ENCODE measurements around the gene CD7. TPM values are rescaled to one million over a fixed set of nuclear protein-coding genes. Genes with fewer than 3 reads are reported as not detected.

Gene CD7
- total RNA-seq, 4 donors from 2014 or later, result 0.29 to 4.4 (median 1.6) TPM

DNA sequence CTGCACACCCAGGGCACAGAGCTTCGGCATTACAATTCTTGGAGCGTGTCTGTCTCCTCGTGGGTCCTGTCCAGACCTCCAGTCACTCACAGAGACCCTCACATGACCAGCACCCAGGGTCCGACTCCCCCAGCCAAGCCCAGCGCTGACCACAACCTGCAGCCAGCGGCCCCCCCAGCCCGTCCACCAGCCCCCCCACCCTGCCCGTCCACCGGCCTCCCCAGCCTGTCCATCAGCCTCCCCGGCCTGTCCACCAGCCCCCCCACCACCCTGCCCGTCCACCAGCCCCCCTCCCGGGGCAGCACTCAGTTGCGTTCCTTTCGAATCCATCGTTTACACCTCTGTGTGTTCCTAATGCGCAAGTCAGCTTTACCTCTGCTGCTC, 10.3 kb upstream of the CD7 start:
- Histone ChIP-seq H3K27me3 (peaks cover 10% of the 10 kb centered on the region), H3K27ac (no peak overlapping the region), H3K36me3 (no peaks in the 10 kb centered on the region), H3K9me3 (no peaks in the 10 kb centered on the region), H3K4me1 (peaks cover 41% of the 10 kb centered on the region), H3K4me3 (no peak overlapping the region)
- no peak for DNase-seq (ENCODE audit: low spot score in 2 of 2)
- no peak for TF ChIP-seq EP300 (IDR thresholded peaks at IDR 0.05)
- TF ChIP-seq, protein P1, sequence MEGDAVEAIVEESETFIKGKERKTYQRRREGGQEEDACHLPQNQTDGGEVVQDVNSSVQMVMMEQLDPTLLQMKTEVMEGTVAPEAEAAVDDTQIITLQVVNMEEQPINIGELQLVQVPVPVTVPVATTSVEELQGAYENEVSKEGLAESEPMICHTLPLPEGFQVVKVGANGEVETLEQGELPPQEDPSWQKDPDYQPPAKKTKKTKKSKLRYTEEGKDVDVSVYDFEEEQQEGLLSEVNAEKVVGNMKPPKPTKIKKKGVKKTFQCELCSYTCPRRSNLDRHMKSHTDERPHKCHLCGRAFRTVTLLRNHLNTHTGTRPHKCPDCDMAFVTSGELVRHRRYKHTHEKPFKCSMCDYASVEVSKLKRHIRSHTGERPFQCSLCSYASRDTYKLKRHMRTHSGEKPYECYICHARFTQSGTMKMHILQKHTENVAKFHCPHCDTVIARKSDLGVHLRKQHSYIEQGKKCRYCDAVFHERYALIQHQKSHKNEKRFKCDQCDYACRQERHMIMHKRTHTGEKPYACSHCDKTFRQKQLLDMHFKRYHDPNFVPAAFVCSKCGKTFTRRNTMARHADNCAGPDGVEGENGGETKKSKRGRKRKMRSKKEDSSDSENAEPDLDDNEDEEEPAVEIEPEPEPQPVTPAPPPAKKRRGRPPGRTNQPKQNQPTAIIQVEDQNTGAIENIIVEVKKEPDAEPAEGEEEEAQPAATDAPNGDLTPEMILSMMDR (IDR thresholded peaks at IDR 0.05), result no peak
- no peak for TF ChIP-seq POLR2AphosphoS5 (IDR thresholded peaks at IDR 0.05)
- no peak for TF ChIP-seq POLR2A (IDR thresholded peaks at IDR 0.05)
- 92% methylated on average over 5 of the region's 16 CpGs for WGBS

DNA sequence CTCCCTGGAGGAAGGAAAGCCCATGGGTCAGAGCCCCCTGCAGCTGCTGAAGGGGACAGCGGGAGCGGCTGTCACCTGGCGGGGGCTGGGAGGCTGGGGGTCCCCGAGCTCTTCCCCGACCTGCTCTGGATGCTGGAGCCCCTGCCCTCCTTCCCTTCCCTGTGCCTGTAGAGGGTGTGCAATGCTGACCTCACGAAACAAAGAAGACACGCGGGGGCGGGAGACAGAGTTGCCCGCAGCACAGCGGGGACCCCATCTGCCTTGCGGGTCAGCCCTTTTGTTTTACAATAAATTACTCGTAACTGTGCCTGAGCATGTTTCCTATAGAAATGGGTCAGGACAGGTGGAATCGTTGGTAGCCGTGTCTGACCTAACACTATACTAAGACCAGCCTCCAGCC, 9.9 kb upstream of the CD7 start:
- Histone ChIP-seq H3K4me3 (no peak overlapping the region), H3K27me3 (peaks cover 14% of the 10 kb centered on the region), H3K27ac (no peak overlapping the region), H3K36me3 (no peaks in the 10 kb centered on the region), H3K9me3 (no peaks in the 10 kb centered on the region), H3K4me1 (peaks cover 37% of the 10 kb centered on the region)
- 82% methylated on average over 10 of the region's 15 CpGs for WGBS
- no peak for TF ChIP-seq POLR2A (IDR thresholded peaks at IDR 0.05)
- no peak for DNase-seq (ENCODE audit: low spot score in 2 of 2)

DNA sequence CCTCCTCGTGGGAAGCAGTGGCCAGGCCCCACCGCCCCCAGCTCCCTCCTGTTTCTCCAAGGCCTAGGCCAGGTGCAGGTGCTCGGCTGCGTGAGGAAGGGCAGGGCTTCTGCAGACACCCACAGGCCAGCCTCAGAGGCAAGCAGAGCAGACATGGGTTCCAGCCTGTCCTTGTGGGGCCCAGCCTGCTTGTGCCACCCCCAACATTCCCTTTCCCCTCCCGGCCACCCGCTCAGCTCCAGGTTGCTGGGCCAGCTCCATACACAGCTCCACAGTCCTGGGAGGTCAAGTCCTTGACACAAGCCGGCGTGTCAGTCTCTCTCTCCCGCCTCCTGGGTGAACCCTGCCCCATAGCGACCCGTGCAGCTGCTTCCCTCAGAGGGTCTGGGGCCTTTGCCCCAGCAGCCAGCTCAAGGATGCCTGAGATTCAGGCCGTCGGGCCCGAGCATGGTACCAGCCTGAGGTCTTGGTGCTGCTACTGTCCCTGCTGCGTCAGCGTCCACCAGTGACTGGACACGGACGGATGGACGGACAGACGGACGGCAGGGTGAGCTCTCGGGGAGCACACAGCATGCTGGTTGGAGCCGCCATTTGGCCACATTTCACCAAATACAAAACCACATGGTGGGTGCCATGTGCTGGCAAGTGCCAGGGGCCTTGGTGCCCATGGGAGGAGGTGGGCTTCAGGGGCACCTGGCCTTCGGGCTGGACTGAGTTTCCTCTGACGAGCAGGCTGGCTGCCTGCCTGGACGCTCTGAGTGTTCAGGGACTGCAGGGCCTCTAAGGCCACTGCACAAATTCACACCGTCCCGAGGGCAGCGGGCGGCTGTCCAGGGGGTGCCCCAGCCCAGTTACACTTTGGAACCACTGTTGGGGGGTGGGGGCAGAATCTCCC, 8.1 kb upstream of the CD7 start:
- TF ChIP-seq POLR2AphosphoS5 (IDR thresholded peaks at IDR 0.05) (no peak), EP300 (IDR thresholded peaks at IDR 0.05) (no peak), POLR2A (IDR thresholded peaks at IDR 0.05) (no peak)
- TF ChIP-seq, protein P1 (IDR thresholded peaks at IDR 0.05), result no peak
- Histone ChIP-seq H3K27ac (no peak overlapping the region), H3K36me3 (no peaks in the 10 kb centered on the region), H3K9me3 (no peaks in the 10 kb centered on the region), H3K4me3 (no peak overlapping the region), H3K27me3 (peaks cover 30% of the 10 kb centered on the region), H3K4me1 (peaks cover 31% of the 10 kb centered on the region)
- no peak for DNase-seq (ENCODE audit: low spot score in 2 of 2)
- 84% methylated on average over 7 of the region's 30 CpGs for WGBS

DNA sequence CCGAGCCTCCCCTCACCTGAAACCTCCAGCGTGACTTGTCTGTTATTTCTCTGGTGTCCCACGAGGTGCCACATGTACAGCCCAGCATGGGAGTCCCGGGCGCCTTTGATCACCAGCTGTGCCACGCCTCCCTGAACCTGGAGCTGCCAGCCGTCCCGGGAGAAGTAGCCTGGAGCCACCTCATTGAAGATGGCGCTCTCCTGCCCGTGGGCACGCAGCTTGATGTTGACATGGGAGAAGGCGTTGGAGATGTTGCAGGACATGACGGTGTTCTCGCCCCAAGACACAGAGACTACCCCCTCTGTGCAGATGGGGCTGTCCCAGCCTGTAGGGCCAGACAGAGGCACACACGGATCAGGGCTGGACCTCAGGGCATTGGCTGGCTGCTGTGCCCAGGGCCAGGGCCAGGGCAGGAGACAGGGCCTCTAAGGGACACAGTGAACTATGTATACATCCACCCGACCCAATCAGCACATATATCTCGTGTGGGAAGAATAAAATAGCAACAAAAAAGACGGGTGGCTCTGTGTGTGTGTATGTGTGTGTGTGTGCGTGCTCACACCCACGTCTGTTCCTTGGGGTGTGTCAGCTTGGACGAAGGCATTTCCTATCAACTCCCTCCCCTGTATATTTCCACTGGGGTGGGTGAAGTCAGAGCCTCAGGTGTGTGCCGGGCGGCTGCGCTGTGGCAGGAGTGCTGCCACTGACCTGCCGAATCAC, 7.3 kb upstream of the CD7 start:
- no peak for DNase-seq (ENCODE audit: low spot score in 2 of 2)
- H3K27ac ChIP-seq, result no peak overlapping the region
- H3K9me3 ChIP-seq, result no peaks in the 10 kb centered on the region
- no peak overlapping the region for H3K4me3 ChIP-seq
- H3K36me3 ChIP-seq, result no peaks in the 10 kb centered on the region
- WGBS, result 51% methylated on average over 19 of the region's 25 CpGs
- TF ChIP-seq, protein P1 (IDR thresholded peaks at IDR 0.05), result no peak
- TF ChIP-seq POLR2A (IDR thresholded peaks at IDR 0.05) (no peak), EP300 (IDR thresholded peaks at IDR 0.05) (no peak), POLR2AphosphoS5 (IDR thresholded peaks at IDR 0.05) (no peak)
- H3K27me3 ChIP-seq, result peaks cover 35% of the 10 kb centered on the region
- H3K4me1 ChIP-seq, result peaks cover 30% of the 10 kb centered on the region

DNA sequence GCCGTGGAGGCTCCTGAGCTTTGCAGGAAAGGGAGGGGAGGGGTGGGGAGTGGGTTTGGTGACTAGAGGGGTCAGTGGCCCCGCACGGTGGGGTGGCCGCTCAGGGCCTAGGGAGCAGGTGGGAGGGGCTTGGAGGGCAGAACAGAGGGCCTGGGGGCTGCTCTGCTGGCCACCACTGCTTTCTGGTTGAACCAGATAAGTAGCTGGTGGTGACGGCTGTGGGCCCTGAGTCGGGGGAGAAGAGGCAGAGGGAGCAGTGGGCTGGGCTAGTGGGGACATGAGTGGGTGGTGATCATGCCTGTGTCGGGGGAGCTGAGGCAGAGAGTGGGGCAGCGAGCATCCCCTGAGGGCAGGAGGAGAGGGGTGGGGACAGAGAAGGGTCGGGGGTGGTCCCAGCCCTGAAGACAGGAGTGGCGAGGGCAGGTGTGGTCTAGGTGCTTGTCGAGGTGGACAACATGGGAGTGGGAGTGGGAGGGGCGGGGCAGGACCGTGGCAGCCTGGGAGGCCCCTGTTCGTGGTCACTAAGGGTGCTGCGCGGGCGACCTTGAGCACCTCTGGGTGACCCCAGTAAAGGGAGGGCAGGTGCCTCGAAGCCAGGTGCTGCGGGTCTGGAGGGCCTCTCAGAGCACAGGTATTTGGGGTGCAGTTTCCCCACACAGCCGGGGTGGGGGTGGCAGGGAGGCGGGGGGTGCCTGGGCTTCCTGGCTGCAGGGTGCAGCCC, 6.3 kb upstream of the CD7 start:
- TF ChIP-seq POLR2AphosphoS5 (IDR thresholded peaks at IDR 0.05), result no peak
- no peaks in the 10 kb centered on the region for H3K36me3 ChIP-seq
- H3K4me1 ChIP-seq, result peaks cover 30% of the 10 kb centered on the region
- no peak overlapping the region for H3K4me3 ChIP-seq
- H3K9me3 ChIP-seq, result no peaks in the 10 kb centered on the region
- 69% methylated on average over 20 of the region's 21 CpGs for WGBS
- no peak overlapping the region for H3K27ac ChIP-seq
- no peak for DNase-seq (ENCODE audit: low spot score in 2 of 2)
- peaks cover 35% of the 10 kb centered on the region for H3K27me3 ChIP-seq
